ENCODE data around the gene CLEC4M.

GRCh38 chr19:7767487-7767886 lies 4.4 kb downstream of the CLEC4M start:
- TF ChIP-seq REST (IDR thresholded peaks at IDR 0.05; ENCODE audit: insufficient read depth in 1 of 2, low read depth in 2 of 2, low read length in 2 of 2) (no peak), POLR2AphosphoS5 (IDR thresholded peaks at IDR 0.05; ENCODE audit: low read depth, low read length) (no peak)
